ENCODE measurements around the gene NECTIN1.

DNA sequence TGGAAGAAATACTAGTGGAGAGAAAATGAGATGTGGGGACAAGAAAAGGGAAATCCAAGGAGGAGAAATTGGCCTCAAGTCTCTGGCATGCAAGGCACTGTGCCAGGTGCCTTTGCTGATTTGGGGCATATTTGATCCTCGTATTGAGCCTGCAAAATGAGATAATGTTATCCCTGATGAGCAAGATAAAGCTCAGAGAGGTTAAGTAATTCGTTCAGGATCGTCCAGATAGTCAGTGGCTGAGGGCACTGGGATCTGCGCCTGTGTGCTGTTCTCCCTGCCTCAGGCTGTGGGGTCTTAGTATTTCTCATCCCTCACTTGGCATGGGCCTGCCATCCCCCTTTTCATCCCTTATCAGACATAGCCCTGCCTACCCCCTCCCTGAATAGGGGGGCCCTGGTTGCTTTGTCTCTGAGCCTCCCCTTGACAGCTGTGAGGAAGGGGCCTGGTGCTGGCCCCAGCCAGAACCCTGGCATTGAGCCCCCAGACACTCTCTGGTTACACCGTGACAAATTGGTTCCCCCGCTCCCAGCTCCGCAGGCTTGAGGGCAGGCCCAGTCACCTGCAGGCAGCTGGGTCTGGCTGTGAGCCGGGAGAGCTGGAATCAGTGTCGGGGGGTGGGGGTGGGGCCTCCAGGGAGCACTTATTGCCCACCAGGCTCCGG is 85.7 kb downstream of the NECTIN1 start:
- no peak for TF ChIP-seq ZNF33B (CRISPR knock-in tag; IDR thresholded peaks at IDR 0.05)
- no peak for TF ChIP-seq JUND (CRISPR knock-in tag; IDR thresholded peaks at IDR 0.05)

Data from HepG2 (cell line).